ENCODE results near the gene CFAP46. TPM values are rescaled to one million over a fixed set of nuclear protein-coding genes. Genes with fewer than 3 reads are reported as not detected.

The CFAP46 gene
- total and polyA plus RNA-seq, 4 donors = 0.33 to 0.59 (median 0.42) TPM

DNA sequence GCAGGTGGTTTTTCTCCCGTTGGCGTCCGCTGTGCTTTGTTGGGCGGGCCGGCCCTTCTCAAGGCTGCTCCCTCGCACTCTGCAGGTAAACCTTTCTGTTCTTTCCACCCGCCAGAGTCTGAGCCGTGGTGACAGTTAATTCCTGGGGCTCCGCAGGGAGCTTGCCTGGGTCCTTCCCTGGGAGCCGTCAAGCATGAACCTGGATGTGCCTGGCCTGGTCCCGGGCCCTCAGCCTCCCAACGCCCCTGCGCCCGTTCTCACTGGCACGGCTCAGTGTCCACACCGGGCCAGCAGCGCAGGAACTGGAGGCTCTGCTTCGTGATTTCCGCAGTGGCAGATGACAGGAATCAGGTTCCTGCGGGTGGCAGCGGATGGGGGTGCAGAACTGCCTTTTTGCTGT lies 145.5 kb downstream of the CFAP46 start:
- TF ChIP-seq HNF4G (IDR thresholded peaks at IDR 0.05) = no peak
- no peak for TF ChIP-seq EGR1 (IDR thresholded peaks at IDR 0.05; ENCODE audit: low read depth in 2 of 2)
- TF ChIP-seq GABPA (IDR thresholded peaks at IDR 0.05 in 1 of 2, conservative IDR thresholded peaks at IDR 0.05 in 1 of 2) = no peak
- no peak for TF ChIP-seq NR2F2 (IDR thresholded peaks at IDR 0.05)
- TF ChIP-seq ATF3 (IDR thresholded peaks at IDR 0.05) = no peak
- TF ChIP-seq TAF1 (conservative IDR thresholded peaks at IDR 0.05) = no peak
- TF ChIP-seq FOXA2 (IDR thresholded peaks at IDR 0.05) = no peak
- no peak for TF ChIP-seq FOXA1 (IDR thresholded peaks at IDR 0.05)
- TF ChIP-seq MAX (IDR thresholded peaks at IDR 0.05) = no peak
- no peak for TF ChIP-seq SP1 (IDR thresholded peaks at IDR 0.05)
- TF ChIP-seq, protein P1, sequence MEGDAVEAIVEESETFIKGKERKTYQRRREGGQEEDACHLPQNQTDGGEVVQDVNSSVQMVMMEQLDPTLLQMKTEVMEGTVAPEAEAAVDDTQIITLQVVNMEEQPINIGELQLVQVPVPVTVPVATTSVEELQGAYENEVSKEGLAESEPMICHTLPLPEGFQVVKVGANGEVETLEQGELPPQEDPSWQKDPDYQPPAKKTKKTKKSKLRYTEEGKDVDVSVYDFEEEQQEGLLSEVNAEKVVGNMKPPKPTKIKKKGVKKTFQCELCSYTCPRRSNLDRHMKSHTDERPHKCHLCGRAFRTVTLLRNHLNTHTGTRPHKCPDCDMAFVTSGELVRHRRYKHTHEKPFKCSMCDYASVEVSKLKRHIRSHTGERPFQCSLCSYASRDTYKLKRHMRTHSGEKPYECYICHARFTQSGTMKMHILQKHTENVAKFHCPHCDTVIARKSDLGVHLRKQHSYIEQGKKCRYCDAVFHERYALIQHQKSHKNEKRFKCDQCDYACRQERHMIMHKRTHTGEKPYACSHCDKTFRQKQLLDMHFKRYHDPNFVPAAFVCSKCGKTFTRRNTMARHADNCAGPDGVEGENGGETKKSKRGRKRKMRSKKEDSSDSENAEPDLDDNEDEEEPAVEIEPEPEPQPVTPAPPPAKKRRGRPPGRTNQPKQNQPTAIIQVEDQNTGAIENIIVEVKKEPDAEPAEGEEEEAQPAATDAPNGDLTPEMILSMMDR (IDR thresholded peaks at IDR 0.05; ENCODE audit: low read depth, low read length, missing input control) = no peak
- no peak for TF ChIP-seq JUND (IDR thresholded peaks at IDR 0.05)
- no peak for TF ChIP-seq REST (IDR thresholded peaks at IDR 0.05)
- TF ChIP-seq, protein P2, sequence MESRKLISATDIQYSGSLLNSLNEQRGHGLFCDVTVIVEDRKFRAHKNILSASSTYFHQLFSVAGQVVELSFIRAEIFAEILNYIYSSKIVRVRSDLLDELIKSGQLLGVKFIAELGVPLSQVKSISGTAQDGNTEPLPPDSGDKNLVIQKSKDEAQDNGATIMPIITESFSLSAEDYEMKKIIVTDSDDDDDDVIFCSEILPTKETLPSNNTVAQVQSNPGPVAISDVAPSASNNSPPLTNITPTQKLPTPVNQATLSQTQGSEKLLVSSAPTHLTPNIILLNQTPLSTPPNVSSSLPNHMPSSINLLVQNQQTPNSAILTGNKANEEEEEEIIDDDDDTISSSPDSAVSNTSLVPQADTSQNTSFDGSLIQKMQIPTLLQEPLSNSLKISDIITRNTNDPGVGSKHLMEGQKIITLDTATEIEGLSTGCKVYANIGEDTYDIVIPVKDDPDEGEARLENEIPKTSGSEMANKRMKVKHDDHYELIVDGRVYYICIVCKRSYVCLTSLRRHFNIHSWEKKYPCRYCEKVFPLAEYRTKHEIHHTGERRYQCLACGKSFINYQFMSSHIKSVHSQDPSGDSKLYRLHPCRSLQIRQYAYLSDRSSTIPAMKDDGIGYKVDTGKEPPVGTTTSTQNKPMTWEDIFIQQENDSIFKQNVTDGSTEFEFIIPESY (IDR thresholded peaks at IDR 0.05) = no peak
- TF ChIP-seq HNF4A (conservative IDR thresholded peaks at IDR 0.05) = no peak
- TF ChIP-seq YY1 (IDR thresholded peaks at IDR 0.05) = no peak
- no peak for TF ChIP-seq RAD21 (IDR thresholded peaks at IDR 0.05)
- no peak for TF ChIP-seq RXRA (IDR thresholded peaks at IDR 0.05)
- no peak for DNase-seq (ENCODE audit: low spot score)
- peaks cover 0 to 2% (median 0%) of the 10 kb centered on the region in 4 donors for H3K9me3 ChIP-seq (ENCODE audit: control insufficient read depth in 4 of 4, low read length in 3 of 4)
- H3K4me1 ChIP-seq (ENCODE audit: control insufficient read depth in 4 of 4, insufficient read depth in 4 of 4, low read length in 3 of 4) = no peaks in the 10 kb centered on the region
- no peak overlapping the region for H3K4me3 ChIP-seq (ENCODE audit: low read depth in 1 of 3, low read length in 3 of 3)
- no peak overlapping the region for H3K27ac ChIP-seq (ENCODE audit: low read depth in 1 of 2, low read length in 2 of 2)
- WGBS = 77% methylated on average over 21 of the region's 21 CpGs
- H3K9ac ChIP-seq (ENCODE audit: low read depth in 1 of 2, low read length in 2 of 2) = no peak overlapping the region
- H3K27me3 ChIP-seq (ENCODE audit: control insufficient read depth in 4 of 4, insufficient read depth in 4 of 4, low read length in 3 of 4) = peaks cover 0 to 3% (median 0%) of the 10 kb centered on the region in 4 donors
- no peaks in the 10 kb centered on the region for H3K36me3 ChIP-seq (ENCODE audit: control insufficient read depth in 4 of 4, insufficient read depth in 3 of 4, low read depth in 1 of 4, low read length in 3 of 4)

Measured in liver (tissue), 9 donors.